DOHH2 (cell line): ENCODE data around the gene COL4A2.

Experiments
- H3F3A ChIP-seq: fragments of 200-600 bp; sonication (generic), shearing (Covaris generic); 2 replicates; pipeline ENCODE4 v1.6.0; 2016; ENCODE audit warnings: antibody characterized with exemption, mild to moderate bottlenecking; ENCODE audit not compliant: control insufficient read depth, insufficient read depth
- H3K27ac ChIP-seq: fragments of 200-600 bp; sonication (generic); 2 replicates; pipeline ENCODE4 v1.5.1; 2014; ENCODE audit warnings: low read depth, mild to moderate bottlenecking, low read length, moderate library complexity
- H3K27me3 ChIP-seq: fragments of 200-600 bp; sonication (generic); 2 replicates; pipeline ENCODE4 v1.6.1; 2014; ENCODE audit warnings: mild to moderate bottlenecking, low read length, mixed read lengths; ENCODE audit not compliant: control insufficient read depth
- H3K36me3 ChIP-seq: fragments of 200-600 bp; sonication (generic); 2 replicates; pipeline ENCODE4 v1.6.1; 2014; ENCODE audit warnings: mild to moderate bottlenecking, low read length, moderate library complexity, mixed read lengths; ENCODE audit not compliant: control insufficient read depth
- H3K4me1 ChIP-seq: fragments of 200-600 bp; sonication (generic); 2 replicates; pipeline ENCODE4 v1.6.1; 2014; ENCODE audit warnings: mild to moderate bottlenecking, low read length, mixed read lengths; ENCODE audit not compliant: control insufficient read depth
- H3K4me2 ChIP-seq: fragments of 200-600 bp; sonication (generic); 2 replicates; pipeline ENCODE4 v1.6.0; 2014; ENCODE audit warnings: mild to moderate bottlenecking, low read length, moderate library complexity
- H3K4me3 ChIP-seq: fragments of 200-600 bp; sonication (generic); 2 replicates; pipeline ENCODE4 v1.5.1; 2014; ENCODE audit warnings: mild to moderate bottlenecking, low read length, mixed read lengths
- H3K79me2 ChIP-seq: fragments of 200-600 bp; sonication (generic); 2 replicates; pipeline ENCODE4 v1.6.1; 2014; ENCODE audit warnings: mild to moderate bottlenecking, low read length, mixed read lengths; ENCODE audit not compliant: control insufficient read depth
- H3K9me2 ChIP-seq: fragments of 200-600 bp; sonication (generic); replicated peaks from 2 replicates; pipeline ENCODE4 v1.6.1; 2014; ENCODE audit warnings: mild to moderate bottlenecking, low read length, mixed read lengths; ENCODE audit not compliant: control insufficient read depth
- H3K9me3 ChIP-seq: fragments of 200-600 bp; sonication (generic); 2 replicates; pipeline ENCODE4 v1.6.1; 2014; ENCODE audit warnings: antibody characterized with exemption, low read length, mixed read lengths; ENCODE audit not compliant: control insufficient read depth, insufficient read depth
- H4K20me1 ChIP-seq: fragments of 200-600 bp; sonication (generic); 2 replicates; pipeline ENCODE4 v1.6.0; 2014; ENCODE audit warnings: low read depth, mild to moderate bottlenecking, antibody characterized with exemption, low read length, moderate library complexity; ENCODE audit not compliant: control insufficient read depth, insufficient read depth
- EZH2phosphoT487 ChIP-seq: fragments of 200-600 bp; sonication (generic); IDR thresholded peaks from 2 replicates; pipeline ENCODE4 v1.6.1; 2017; ENCODE audit warnings: borderline replicate concordance, mild to moderate bottlenecking, antibody characterized with exemption, low read length, moderate library complexity, mixed read lengths
- TF ChIP-seq, protein P1 (sequence below): fragments of 200-600 bp; sonication (generic); IDR thresholded peaks from one replicate; pipeline ENCODE4 v1.5.1; 2014; ENCODE audit warnings: antibody characterized with exemption, mild to moderate bottlenecking, low read depth, low read length; ENCODE audit not compliant: poor library complexity, severe bottlenecking

COL4A2 gene

DNA sequence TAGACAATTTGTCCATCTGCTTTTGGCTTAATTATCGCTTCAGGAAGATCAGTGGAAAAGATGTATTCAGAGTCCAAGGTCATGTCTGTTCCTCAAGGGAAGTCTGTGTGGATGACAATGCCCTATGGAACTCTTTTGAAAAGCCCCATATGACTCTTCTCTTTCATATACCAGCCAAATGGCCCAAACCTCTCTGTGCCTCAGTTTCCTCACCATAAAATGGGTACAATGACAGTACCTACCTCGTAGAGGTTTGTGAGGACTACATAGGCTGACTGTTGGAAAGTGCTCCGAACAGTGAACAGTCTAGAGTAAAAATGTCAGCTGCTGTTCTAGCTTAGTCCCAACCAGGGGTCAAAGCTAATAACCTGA, 104.6 kb downstream of the COL4A2 start:
- no peaks in the 10 kb centered on the region for H3K79me2 ChIP-seq
- no peaks in the 10 kb centered on the region for H3K9me2 ChIP-seq
- no peaks in the 10 kb centered on the region for H3K4me1 ChIP-seq
- no peak overlapping the region for H3K4me3 ChIP-seq
- H4K20me1 ChIP-seq = no peaks in the 10 kb centered on the region
- no peaks in the 10 kb centered on the region for H3K9me3 ChIP-seq
- no peaks in the 10 kb centered on the region for H3K36me3 ChIP-seq
- H3K27ac ChIP-seq = no peak overlapping the region
- peaks cover 2% of the 10 kb centered on the region; the same call in 1 of the 2 replicates for H3K27me3 ChIP-seq
- no peak overlapping the region for H3K4me2 ChIP-seq
- no peaks in the 10 kb centered on the region for H3F3A ChIP-seq
- TF ChIP-seq, protein P1, sequence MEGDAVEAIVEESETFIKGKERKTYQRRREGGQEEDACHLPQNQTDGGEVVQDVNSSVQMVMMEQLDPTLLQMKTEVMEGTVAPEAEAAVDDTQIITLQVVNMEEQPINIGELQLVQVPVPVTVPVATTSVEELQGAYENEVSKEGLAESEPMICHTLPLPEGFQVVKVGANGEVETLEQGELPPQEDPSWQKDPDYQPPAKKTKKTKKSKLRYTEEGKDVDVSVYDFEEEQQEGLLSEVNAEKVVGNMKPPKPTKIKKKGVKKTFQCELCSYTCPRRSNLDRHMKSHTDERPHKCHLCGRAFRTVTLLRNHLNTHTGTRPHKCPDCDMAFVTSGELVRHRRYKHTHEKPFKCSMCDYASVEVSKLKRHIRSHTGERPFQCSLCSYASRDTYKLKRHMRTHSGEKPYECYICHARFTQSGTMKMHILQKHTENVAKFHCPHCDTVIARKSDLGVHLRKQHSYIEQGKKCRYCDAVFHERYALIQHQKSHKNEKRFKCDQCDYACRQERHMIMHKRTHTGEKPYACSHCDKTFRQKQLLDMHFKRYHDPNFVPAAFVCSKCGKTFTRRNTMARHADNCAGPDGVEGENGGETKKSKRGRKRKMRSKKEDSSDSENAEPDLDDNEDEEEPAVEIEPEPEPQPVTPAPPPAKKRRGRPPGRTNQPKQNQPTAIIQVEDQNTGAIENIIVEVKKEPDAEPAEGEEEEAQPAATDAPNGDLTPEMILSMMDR = no peak
- no peak for TF ChIP-seq EZH2phosphoT487

DNA sequence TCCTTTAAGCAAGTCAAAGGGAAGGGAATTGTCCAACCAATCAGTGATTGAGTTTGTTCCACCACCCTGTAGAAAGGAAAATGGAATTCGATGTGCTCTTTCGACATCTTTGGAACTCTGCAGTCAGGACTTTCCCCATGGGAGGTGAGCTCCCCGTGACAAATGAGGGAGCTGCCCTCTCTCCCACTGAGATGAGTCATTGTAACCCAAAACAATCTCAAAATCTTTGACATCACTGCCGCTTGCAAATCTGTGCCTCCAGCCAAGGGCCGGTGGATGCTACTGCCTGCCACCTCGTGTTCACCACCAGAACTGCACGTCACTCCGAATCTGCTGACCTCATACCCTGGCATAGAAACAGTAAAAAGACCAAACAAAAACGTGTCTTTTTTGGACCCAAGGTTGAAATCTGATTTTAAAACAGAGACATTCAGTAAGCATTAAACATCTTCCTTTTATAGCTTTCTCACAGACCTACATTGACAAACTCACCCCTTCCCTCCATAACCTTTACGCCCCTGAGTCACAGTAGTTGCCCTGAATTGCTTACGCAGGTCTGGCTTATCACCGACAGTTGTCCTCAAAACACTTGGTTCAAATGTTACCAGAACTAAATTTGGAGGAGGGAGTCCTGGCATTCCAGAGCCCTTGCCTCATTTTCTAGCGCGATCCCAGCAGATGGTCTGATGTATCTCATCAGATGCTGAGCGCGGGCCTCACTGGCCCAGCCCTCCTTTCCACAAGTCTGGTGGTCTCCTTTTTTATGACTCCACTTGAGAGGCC, 105.2 kb downstream of the COL4A2 start:
- H3K27ac ChIP-seq = no peak overlapping the region
- no peaks in the 10 kb centered on the region for H3K9me3 ChIP-seq
- H3F3A ChIP-seq = no peaks in the 10 kb centered on the region
- H3K4me3 ChIP-seq = no peak overlapping the region
- H4K20me1 ChIP-seq = no peaks in the 10 kb centered on the region
- H3K79me2 ChIP-seq = no peaks in the 10 kb centered on the region
- H3K4me2 ChIP-seq = no peak overlapping the region
- H3K4me1 ChIP-seq = no peaks in the 10 kb centered on the region
- TF ChIP-seq EZH2phosphoT487 = no peak
- TF ChIP-seq, protein P1 = peak; percentile 86
- no peaks in the 10 kb centered on the region for H3K36me3 ChIP-seq
- peaks cover 2% of the 10 kb centered on the region; the same call in 1 of the 2 replicates for H3K27me3 ChIP-seq
- H3K9me2 ChIP-seq = no peaks in the 10 kb centered on the region

DNA sequence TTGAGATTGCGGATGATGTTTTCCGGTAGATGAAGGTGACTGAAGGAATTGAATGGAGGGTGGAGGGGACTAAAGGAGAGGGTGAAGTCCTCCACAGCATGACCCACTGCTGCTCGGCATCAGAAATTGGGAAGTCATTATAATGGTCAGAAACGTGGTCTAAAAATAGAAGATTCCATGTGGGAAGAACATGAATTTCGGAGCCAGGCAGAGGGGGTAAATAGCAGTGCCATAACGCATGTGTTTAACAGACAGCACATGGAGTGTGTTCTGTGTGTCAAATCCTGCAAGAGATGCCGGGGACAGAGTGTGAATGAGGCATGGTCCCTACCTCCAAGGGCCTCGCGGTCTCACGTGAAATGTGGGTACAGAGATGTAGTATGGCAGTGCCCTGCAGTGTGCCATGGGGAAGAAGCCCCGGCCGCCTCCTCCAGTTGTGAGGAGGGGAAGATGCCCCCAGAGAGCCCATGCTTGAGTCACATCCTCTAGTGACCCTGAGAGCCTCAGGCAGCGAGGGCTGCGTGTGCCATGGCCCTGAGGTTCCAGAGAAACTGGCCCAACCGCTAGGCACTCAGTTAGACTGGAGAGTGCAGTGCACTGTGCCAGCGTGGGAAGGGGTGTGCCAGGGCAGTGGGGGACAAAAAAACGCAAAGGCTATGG, 106.1 kb downstream of the COL4A2 start:
- Histone ChIP-seq H3K9me3 (no peaks in the 10 kb centered on the region), H3K4me1 (no peaks in the 10 kb centered on the region), H3K9me2 (no peaks in the 10 kb centered on the region), H3K36me3 (no peaks in the 10 kb centered on the region), H4K20me1 (no peaks in the 10 kb centered on the region), H3K27me3 (peaks cover 3% of the 10 kb centered on the region), H3K4me2 (no peak overlapping the region), H3F3A (no peaks in the 10 kb centered on the region), H3K27ac (no peak overlapping the region), H3K79me2 (no peaks in the 10 kb centered on the region), H3K4me3 (no peak overlapping the region)
- TF ChIP-seq, protein P1 = no peak
- no peak for TF ChIP-seq EZH2phosphoT487
